T-helper 1 cell treated with Interleukin-12 subunit alpha and Interleukin-12 subunit beta and Interleukin-4 antibody, amounts not matched to agents 30 μg/mL and 1 μg/mL, for 36 hours (primary cell): Measurements from ENCODE around the gene TMEM234.

ENCODE experiments used
- H3K27ac Mint-ChIP-seq: one replicate; pipeline ENCODE4 v1.8.0; 2021; ENCODE audit warnings: mild to moderate bottlenecking, mixed read lengths
- H3K27me3 Mint-ChIP-seq: one replicate; pipeline ENCODE4 v1.8.0; 2021; ENCODE audit warnings: low read depth, mixed read lengths
- H3K36me3 Mint-ChIP-seq: one replicate; pipeline ENCODE4 v1.8.0; 2021; ENCODE audit warnings: low read depth, mixed read lengths
- H3K4me1 Mint-ChIP-seq: one replicate; pipeline ENCODE4 v1.8.0; 2021; ENCODE audit warnings: low read depth, mixed read lengths
- H3K4me3 Mint-ChIP-seq: one replicate; pipeline ENCODE4 v1.8.0; 2021; ENCODE audit warnings: mild to moderate bottlenecking, moderate library complexity, mixed read lengths
- H3K9me3 Mint-ChIP-seq: one replicate; pipeline ENCODE4 v1.8.0; 2021; ENCODE audit warnings: mixed read lengths

The TMEM234 gene

DNA sequence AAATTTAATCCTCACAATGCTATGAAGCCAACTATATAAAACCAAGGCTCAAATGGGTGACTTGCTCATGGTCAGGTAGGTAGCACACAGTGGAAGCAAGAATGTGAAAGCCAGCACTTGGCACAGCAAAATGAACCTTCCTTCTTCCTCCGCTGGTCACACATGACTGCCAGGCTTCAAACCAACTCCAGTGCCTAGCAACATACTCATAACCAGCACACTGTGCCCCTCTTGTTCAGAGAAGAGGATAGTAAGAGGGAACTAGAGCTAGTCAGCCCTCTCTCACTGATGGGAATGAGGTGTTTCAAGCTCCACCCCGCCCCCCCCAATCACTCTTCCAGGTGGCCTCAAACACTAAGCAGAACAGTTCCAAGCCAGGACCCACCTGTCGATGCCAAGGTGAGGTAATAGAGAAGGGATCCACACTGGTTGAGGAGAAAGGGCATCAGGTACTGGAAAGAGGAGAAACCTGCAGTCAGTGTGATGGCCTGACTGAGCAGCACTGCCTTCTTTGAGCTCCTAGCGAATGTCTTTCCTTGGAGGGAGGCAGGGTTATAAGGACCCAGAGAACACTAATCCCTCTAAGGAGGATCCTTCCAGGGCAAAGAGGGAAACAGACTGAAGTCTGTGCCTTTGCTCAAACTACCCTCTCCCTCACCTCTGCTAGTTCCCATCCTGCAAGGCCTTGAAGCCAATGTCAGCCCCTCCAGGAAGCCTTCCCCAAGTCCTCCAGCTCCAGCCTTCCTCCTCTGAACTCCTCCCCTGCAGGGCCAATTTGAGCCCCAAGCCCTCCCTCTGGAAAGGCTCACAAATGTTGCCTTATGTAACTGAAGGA is 1.2 kb downstream of the TMEM234 start:
- Mint-ChIP-seq H3K4me1 (peaks cover 26% of the 10 kb centered on the region), H3K4me3 (peak overlapping the region; percentile 95), H3K9me3 (no peaks in the 10 kb centered on the region), H3K27me3 (no peaks in the 10 kb centered on the region), H3K36me3 (peaks cover 16% of the 10 kb centered on the region), H3K27ac (peak overlapping the region; percentile 95)

DNA sequence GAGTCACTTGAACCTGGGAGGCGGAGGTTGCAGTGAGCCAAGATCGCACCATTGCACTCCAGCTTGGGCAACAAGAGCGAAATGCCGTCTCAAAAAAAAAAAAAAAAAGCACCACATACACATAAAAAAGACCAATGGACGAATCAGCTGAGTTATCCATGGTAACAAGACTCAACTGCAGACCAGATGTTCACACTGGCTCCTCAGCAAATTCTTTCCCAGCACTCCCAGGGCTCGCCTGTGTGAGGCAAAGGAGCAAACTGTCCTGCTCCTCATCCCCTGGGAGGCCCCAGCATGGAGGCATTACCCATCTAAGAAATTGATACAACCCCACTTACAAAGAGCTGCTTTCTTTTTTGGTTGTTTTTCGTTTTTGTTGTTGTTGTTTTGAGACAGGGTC is 3.1 kb downstream of the TMEM234 start:
- Mint-ChIP-seq H3K27me3 (no peaks in the 10 kb centered on the region), H3K4me3 (no peak overlapping the region), H3K9me3 (no peaks in the 10 kb centered on the region), H3K4me1 (peaks cover 26% of the 10 kb centered on the region), H3K36me3 (peaks cover 9% of the 10 kb centered on the region), H3K27ac (no peak overlapping the region)

DNA sequence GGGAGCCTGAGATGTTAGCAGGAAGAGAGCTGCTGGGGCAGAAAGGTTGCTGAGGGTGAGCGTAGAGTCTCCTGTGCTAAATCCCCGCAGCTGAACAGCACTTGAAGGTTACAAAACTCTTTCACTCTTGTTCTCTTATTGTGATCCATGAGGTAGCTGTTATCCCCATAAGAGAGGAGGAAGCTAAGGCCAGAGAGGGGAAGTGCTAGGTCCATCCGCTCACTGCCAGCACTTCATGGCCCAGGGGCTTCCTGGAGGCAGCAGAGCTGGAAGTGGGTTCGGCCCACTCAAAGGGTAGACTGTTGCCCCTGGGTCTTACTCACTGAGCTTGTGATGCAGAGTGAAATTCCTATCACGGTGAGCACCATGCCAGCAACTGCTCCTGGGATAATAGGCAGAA is 5.6 kb downstream of the TMEM234 start:
- Mint-ChIP-seq H3K36me3 (peaks cover 6% of the 10 kb centered on the region), H3K27me3 (no peaks in the 10 kb centered on the region), H3K4me3 (no peak overlapping the region), H3K9me3 (no peaks in the 10 kb centered on the region), H3K27ac (peak overlapping the region; percentile 67), H3K4me1 (peaks cover 20% of the 10 kb centered on the region)

DNA sequence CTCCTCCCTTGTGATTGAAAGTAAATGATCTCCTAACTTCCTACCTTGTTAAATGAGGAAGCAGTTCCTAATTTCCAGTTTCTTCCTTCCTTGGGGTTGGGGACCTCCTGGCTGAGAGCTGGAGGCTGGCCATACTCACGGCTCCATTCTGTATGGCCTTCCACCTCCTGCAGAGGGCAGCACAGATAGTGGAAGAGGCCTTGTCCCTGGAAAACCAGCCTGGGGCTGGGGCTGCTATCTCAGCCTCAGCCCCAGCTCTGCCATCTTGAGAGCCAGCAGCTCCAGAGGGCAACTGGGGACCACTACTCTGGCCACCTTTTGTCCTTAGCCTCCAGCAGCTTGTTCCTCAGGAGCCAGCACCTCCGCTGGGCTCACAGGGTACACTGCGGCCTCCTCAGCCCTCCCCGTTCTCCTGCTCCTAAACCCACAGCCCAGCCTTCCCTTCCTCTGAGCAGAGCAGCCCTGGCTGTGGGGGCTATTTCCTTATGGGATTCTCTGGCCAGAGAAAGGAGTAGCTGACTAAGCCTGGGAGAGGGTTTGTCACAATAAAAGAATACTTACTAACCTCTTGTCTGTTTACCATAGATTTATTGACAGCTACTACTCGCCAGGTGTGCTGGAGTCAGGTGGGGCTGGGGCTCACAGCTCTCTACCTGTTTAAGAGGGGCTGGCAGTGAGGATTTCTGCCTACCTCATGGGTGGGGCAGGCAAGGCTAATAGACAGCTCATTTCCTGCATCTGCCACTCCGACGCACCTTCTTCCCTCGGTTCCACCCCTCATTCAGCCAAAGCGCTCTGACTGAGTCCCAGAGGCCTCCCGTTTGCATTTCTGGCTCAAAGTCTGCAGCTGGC is 6.3 kb downstream of the TMEM234 start:
- Mint-ChIP-seq H3K4me1 (peaks cover 13% of the 10 kb centered on the region), H3K27ac (peak overlapping the region; percentile 67), H3K9me3 (no peaks in the 10 kb centered on the region), H3K27me3 (no peaks in the 10 kb centered on the region), H3K36me3 (peaks cover 6% of the 10 kb centered on the region), H3K4me3 (no peak overlapping the region)

DNA sequence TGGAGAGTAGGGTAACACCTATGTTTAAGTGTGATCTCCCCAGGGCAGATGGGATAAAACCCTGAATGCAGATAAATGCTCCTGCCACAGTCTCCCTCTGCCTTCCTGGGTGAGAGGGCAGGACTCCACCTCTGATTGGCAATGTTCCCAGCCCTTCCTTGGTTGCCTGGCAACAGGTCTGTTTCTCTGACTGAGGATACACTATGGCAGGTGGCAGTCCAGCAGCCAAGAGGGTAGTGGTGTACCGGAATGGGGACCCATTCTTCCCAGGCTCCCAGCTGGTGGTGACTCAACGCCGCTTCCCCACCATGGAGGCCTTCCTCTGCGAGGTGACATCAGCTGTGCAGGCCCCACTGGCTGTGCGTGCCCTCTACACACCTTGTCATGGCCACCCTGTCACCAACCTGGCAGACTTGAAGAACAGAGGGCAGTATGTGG is 13.2 kb downstream of the TMEM234 start, which contains the start of gene DCDC2B:
Gene DCDC2B, plus strand, starts transcription at position 199 of the 438 bp plus-strand sequence. Its CDS starts 5 bp downstream, at position 204.
- H3K36me3 Mint-ChIP-seq, result peaks cover 2% of the 10 kb centered on the region
- no peak within 1 kb of the TSS for H3K27ac Mint-ChIP-seq
- H3K9me3 Mint-ChIP-seq, result no peaks in the 10 kb centered on the region
- no peak within 1 kb of the TSS for H3K4me3 Mint-ChIP-seq
- H3K4me1 Mint-ChIP-seq, result peaks cover 11% of the 10 kb centered on the region
- no peaks in the 10 kb centered on the region for H3K27me3 Mint-ChIP-seq

DNA sequence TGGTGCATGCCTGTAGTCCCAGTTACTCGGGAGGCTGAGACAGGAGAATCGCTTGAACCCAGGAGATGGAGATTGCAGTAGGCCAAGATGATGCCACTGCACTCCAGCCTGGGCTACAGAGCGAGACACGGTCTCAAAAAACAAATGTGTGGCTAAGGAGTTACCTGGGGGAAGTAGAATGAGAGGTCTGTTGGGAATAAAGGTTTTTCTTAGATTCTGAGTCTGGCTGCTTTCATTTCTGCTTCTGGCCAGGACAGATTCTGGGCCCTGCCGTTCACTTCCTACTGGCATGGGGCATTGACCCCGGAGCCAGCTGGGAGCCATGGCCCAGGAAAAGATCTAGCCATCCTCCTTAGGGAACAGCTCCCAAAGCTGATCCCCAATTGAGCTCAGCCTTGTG is 13.7 kb downstream of the TMEM234 start:
- Mint-ChIP-seq H3K36me3 (peaks cover 2% of the 10 kb centered on the region), H3K9me3 (no peaks in the 10 kb centered on the region), H3K27ac (no peak overlapping the region), H3K4me1 (peaks cover 11% of the 10 kb centered on the region), H3K27me3 (no peaks in the 10 kb centered on the region), H3K4me3 (no peak overlapping the region)

DNA sequence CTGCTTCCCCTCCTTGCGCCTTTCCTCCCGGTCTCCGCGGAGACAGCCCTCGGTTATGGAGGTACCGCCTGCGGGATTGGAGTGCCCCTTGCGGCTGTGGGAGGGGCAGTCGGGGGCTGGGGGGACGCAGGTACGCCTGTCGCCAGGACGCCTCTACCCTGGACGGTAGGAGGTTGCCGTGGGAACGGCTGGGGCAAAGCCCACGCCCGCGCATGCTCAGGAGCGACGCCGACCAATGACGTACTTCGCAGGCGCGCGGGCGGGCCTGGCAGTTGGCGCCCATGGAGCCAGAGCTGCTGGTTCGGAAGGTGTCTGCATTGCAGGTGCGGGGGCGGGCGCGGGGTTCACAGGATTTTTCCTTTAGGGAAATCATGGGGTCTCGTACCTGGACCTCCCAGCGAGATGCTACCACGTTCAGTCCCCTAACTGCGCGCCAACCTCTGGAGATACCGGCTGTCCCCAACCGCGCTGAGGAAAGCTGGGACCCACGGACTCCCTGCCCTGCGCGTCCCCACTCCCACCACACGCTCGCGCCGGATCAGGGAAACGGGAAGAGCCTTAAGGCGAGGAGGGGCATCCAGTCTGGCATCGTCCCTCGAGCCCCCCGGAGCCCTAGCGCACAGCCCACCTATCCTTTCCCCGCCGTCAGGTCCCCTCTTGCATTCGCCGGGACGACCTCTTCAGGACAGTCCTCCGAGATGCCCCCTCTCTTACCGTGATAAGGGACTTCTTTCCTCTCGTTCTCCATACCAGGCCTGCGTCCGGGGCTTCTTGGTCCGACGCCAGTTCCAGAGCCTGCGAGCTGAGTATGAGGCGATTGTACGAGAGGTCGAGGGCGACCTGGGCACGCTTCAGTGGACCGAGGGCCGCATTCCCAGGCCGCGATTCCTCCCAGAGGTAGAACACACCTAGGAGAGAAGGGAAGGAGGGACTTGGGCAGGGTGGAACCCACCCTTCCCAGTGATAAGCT is 16.5 kb downstream of the TMEM234 start, which contains the start of gene IQCC:
Gene IQCC, plus strand, starts transcription at position 271 of the 970 bp plus-strand sequence. Its CDS starts 11 bp downstream, at position 282.
- no peaks in the 10 kb centered on the region for H3K9me3 Mint-ChIP-seq
- no peaks in the 10 kb centered on the region for H3K27me3 Mint-ChIP-seq
- peaks cover 26% of the 10 kb centered on the region for H3K4me1 Mint-ChIP-seq

DNA sequence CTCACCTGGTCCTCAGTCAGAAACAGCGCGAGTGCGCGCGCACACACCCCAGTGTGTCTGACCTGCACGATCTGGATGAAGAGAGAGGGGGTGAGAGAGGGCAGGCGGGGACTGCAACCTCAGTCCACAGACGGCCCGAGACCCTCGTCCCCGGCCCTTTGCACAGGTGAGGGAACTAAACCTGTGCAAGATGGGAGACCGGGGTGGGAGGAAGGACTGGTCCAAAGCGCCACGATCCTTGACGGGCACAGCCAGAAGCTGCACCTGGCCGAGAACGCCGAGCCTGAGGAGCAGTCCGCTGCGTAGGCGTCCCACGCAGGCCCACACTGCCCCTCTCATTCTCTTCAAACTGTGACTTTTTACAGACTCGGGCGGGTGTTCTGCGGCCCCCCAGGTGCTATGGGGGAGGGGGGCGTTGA is 17.2 kb downstream of the TMEM234 start:
- Mint-ChIP-seq H3K4me1 (peaks cover 31% of the 10 kb centered on the region), H3K27me3 (no peaks in the 10 kb centered on the region), H3K36me3 (peaks cover 2% of the 10 kb centered on the region), H3K9me3 (no peaks in the 10 kb centered on the region), H3K4me3 (peak overlapping the region; percentile 83), H3K27ac (peak overlapping the region; percentile 31)

More for the DNA sequence above, 16.5 kb downstream of the TMEM234 start, which contains the start of gene IQCC:
- peak within 1 kb of the TSS; percentile 83 for H3K4me3 Mint-ChIP-seq
- H3K36me3 Mint-ChIP-seq, result peaks cover 2% of the 10 kb centered on the region
- peak within 1 kb of the TSS; percentile 80 for H3K27ac Mint-ChIP-seq

DNA sequence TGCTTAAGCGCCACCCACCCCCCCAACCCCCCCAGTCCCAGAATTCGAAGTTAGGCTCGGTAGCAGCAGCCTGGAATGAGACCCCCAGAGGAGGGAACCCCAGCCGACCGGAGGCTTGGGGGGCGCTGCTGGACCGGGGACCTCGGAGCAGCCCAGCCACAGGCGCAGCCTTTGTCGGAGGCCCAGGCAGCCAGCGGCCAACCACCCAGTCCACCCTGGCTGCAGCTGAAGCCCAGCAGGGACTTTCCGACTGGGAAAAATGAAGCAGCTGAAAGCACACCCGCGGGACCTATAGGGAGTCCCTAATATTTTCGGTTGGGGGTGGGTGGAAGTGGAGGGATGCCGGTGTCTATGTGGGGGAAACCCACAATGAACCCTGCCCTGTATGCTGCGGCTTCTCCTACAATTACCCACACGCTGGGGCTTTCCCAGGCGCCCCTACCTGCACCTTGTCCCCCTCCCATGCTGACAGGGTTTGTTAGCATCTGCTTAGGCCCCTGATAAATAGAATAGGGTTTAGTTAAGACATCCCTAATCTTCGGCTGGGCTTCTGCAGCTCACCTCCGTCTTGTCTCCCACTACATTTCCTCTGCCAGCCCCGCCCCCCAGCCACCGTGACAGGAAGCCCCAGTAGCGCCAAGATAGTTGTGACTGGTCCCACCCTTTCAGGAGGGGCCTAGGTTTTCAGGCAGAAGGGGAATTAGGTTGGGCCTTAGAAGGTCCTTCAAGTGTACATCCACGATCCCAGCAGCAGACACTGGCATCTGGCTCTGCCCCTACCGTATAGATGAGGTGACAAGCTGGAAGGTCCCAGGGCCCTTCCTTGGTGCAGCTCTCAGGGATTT is 20.9 kb downstream of the TMEM234 start:
- H3K9me3 Mint-ChIP-seq, result no peaks in the 10 kb centered on the region
- H3K36me3 Mint-ChIP-seq, result peaks cover 20% of the 10 kb centered on the region
- peak overlapping the region; percentile 78 for H3K27ac Mint-ChIP-seq
- H3K4me1 Mint-ChIP-seq, result peaks cover 45% of the 10 kb centered on the region
- H3K27me3 Mint-ChIP-seq, result no peaks in the 10 kb centered on the region
- H3K4me3 Mint-ChIP-seq, result peak overlapping the region; percentile 83

DNA sequence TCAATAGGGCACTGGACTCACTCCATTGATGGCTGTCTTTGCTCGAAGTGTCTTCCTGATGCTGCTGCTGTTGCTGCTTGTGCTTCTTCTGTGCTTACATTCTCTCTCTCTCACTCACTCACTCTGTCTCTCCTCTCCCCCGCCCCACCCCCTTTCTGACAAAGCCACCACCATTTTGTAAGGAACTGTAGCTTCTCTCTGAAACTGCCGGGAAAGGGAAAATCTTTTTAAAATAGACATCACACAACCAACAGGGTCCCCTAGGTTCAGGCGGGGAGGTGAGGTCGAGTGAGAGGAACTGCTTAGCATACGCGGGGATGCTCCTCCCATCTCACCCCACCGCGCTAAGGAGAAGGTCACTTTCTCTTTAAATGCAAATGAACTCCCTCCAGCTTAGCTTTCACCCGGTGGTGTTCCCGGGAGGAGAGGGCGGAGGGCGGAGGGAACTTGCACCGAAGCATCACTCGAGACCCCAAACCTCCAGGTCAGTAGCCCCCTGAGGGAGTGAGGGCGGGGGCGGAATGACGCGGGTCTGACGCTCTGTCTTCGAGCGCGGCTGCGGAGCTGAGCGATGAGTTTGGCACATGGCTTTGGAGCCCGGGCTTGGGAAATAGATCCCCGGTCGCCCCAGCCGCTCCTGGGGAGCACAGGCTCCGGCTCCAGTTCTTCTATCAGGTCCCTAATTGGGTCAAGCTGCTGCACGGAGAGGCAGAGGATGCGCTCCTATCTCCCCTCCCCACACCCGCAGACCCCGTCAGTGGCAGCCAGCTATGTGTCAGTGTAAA is 21.7 kb downstream of the TMEM234 start, which contains the start of gene CCDC28B:
Gene CCDC28B, plus strand, starts transcription at position 370 of the 785 bp plus-strand sequence. CDS start 1,341 bp downstream, outside the sequence.
- Mint-ChIP-seq H3K9me3 (no peaks in the 10 kb centered on the region), H3K4me1 (peaks cover 48% of the 10 kb centered on the region), H3K36me3 (peaks cover 25% of the 10 kb centered on the region), H3K4me3 (peak within 1 kb of the TSS; percentile 83), H3K27ac (peak within 1 kb of the TSS; percentile 78), H3K27me3 (no peaks in the 10 kb centered on the region)

DNA sequence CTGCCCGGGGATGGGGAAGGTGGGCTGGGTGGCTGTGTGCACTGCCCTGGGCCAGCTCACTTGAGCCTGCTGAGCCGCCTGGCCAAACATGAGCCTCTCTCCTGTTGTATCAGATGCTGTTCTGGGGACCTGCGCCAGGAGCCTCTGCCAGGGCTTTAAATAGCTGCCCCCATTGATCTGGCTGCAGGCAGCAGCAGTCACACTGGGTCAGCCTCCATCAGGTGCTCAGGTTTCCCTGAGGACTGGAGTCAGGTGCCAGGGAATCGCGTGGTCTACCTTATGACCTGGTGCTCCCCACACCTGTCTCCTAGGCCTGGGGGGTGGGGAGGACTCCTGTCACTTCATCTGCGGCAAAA is 22.5 kb downstream of the TMEM234 start:
- no peaks in the 10 kb centered on the region for H3K9me3 Mint-ChIP-seq
- H3K4me1 Mint-ChIP-seq, result peaks cover 55% of the 10 kb centered on the region
- H3K4me3 Mint-ChIP-seq, result peak overlapping the region; percentile 83
- H3K27ac Mint-ChIP-seq, result no peak overlapping the region
- peaks cover 33% of the 10 kb centered on the region for H3K36me3 Mint-ChIP-seq
- H3K27me3 Mint-ChIP-seq, result no peaks in the 10 kb centered on the region

DNA sequence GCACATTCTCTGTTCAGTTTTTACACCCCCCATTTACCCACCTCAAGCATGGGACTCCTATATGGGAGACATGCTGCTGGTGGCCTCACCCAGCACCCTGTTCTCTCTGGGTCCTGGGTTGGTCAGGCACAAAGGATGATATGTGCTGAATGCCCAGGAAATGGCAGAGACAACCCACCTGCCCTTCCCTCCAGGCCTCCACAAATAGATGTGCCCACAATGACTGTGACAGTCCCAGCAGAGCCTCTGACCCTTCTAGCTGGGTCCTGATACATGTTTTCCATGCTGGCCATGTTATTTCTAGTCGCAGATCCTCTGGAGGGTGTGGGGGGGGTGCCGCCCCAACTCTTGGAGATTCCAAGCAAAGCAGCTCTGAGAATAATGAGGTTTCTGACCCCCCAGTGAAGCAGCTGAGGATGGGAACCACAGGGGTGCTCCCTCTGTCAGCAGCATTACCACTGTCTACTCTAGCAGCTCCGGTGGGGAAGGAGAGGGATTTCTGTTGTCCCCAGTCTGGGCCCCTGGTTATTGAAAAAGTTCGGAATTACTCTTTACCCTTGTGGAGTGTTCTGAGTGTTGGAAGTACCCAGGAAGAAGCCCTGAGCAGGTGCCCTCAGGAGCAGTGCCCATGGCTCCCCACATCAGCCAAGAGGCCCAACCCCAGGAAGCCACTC is 23.0 kb downstream of the TMEM234 start:
- Mint-ChIP-seq H3K27ac (no peak overlapping the region), H3K4me1 (peaks cover 56% of the 10 kb centered on the region), H3K27me3 (no peaks in the 10 kb centered on the region), H3K9me3 (no peaks in the 10 kb centered on the region), H3K36me3 (peaks cover 38% of the 10 kb centered on the region), H3K4me3 (no peak overlapping the region)
